Stimulated activated CD4-positive, alpha-beta T cell treated with anti-CD3 and anti-CD28 coated beads, Interleukin-4, amount 100 ng/mL, for 24 hours (primary cell): ENCODE measurements around the gene CCL19.

Source experiments
- DNase-seq: peaks from one replicate; pipeline ENCODE4 v3.0.0-alpha.2; 2020

The CCL19 gene

DNA sequence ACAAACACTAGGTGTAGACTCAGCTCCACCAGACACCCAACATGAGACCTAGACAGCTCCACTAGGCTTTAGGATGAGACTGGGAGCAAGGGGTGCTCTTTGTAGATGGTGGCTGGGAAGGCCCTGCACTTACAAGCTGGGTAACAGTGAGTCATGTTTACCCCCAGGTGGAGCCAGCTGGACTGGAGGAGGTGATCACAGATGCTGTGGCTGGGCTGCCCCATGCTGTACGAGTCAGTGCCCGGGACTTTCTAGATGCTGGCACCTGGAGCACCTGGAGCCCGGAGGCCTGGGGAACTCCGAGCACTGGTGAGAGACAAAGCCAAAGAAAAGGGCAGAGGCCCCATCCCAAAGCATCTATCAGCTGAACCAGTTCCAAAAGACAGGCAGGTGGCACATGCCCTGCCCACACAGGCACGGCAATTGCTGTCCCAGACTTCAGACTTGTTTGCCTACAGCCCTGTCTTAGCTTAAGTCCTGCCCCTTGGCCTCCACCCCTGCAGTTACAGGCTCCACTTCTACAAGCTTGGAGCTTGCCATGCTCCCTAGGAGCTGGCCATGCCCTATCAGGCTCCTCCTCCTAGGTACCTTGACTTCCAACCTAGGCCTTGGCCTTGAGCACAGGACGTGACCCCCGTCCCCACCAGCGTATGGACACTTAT, 31.4 kb downstream of the CCL19 start:
- DNase-seq, result no peak

GRCh38 chr9:34658461-34658860, 32.6 kb downstream of the CCL19 start:
- DNase-seq, result no peak

DNA sequence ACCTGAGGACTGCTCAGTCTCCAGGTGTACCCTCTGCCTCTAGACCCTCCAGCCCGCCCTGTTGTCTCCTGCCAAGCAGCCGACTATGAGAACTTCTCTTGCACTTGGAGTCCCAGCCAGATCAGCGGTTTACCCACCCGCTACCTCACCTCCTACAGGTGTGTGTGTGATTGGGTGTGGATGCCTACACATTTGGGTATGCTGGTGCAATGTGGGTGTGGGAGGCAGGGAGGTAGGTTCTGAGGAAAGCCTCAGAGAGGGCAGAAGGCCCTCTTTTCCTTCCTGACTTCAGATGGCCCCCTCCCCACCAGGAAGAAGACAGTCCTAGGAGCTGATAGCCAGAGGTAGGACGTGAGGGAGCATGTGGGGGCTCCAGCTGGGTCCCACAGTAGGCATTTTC, 34.1 kb downstream of the CCL19 start:
- DNase-seq, result no peak

DNA sequence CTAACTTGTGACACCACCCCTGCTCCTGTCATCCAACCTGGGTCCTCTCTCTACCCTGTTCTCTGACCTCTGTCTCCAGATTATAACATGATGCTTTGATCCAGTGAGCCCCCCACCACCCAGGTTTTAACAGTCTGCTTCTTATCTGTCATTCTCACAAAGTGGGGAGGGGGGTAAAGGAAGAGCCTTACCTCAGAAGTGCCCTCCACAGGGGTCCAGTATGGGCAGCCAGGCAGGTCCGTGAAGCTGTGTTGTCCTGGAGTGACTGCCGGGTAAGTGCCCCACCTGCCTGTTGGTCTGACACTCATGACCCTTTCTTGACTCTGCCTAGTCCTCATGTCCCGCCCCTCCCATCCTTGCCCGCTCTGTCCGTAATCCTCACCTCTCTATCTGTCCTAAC, 35.7 kb downstream of the CCL19 start:
- DNase-seq, result no peak

DNA sequence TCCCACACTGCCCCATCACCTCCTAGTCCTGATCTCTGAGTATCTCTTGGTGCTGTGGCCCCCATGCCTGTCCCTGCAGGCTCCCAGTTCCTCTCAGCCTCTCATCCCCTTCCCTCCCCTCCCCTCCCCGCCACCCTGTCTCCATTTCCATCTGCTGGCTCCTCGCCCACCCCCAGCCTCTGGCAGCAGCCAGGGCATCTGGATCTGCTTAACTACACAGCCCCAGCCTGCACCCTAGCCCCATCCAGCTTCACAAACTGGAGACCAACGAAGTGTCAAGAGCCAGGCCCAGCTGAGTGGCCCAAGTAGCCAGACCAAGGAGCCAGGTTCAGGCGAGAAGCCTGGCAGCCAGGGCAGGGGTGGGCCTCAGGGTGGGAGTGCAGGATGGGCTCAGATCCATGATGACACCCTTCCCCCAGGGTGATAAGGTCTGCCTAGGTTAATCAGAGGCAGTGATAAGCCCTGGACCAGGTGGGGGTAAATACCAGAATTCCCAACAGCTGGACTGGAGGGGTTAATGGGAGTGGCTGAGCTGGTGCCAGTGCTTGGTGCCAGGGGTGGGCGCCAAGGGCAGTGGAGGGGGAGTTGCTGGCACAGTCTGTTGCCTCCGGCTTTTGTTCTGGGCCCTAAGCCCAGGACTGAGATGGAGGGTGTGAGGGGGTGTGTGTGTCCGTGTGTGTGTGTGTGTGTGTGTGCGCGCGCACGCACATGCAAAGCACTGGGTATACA, 36.6 kb downstream of the CCL19 start:
- no peak for DNase-seq

DNA sequence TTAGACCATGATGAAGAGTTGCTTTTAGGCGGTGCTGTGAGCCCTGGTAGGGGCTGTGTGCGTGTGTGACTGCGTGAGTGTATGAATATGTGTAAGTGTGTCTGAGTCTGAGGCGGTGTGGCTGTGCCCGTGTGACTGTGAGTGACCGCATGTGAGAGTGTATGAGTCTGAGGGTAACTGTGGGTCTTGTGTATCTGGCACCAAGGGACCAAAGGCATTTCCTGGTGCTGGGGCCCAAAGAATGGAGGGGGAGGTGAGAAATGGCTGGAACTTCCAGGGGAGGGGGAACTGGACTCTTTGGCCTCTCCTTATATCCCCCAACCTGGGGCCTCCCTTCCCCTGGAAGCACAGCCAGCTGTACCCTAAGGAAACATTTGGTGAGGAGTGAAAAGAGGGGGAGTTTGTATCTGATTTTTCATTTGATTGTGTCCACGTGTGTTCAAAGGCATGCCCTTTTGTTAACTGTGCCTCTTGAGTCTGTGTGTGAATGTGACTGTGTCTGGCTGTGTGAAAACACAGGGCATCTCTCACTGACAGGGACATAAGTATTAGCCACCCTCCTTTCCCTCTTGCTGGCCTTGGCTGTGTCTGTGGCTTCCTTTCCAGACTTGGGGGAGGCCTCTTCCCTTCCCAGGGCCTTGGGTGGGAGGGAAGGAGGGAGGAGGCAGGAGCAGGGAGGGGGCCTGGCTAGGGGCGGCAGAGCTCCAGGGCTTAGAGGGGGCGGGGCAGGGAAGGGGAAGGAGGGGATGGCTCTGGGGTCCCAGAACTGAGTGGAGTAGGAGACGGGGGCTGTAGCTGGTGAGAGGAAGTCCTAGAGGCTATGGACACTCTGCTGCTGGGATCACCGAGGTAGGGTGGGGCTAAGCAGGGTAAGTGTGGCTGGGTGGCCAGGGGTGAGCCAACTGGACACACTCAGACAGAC, 37.7 kb downstream of the CCL19 start:
- no peak for DNase-seq

GRCh38 chr9:34652602-34653000, 38.5 kb downstream of the CCL19 start:
- DNase-seq, result no peak

- DNase-seq, result peak; percentile 65
Measured at GRCh38 chr9:34651876-34652601, 39.0 kb downstream of the CCL19 start, which contains the start of gene IL11RA. IL11RA (plus strand) TSS chr9:34652185; CDS start chr9:34655218, 3,033 bp downstream.

GRCh38 chr9:34651321-34651720, 39.8 kb downstream of the CCL19 start:
- DNase-seq, result no peak

GRCh38 chr9:34650816-34651215, 40.3 kb downstream of the CCL19 start:
- no peak for DNase-seq

DNA sequence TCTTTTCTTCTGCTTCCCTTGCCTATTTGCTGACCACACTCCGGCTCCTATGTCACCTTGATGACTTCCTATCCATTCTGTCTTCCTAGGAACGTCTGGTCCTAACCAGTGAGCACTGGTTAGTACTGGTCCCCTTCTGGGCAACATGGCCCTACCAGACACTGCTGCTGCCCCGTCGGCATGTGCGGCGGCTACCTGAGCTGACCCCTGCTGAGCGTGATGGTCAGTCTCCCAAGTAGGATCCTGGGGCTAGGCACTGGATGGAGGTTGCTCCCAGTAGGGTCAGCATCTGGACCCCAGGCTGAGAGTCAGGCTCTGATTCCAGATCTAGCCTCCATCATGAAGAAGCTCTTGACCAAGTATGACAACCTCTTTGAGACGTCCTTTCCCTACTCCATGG, 42.4 kb downstream of the CCL19 start:
- DNase-seq, result no peak

DNA sequence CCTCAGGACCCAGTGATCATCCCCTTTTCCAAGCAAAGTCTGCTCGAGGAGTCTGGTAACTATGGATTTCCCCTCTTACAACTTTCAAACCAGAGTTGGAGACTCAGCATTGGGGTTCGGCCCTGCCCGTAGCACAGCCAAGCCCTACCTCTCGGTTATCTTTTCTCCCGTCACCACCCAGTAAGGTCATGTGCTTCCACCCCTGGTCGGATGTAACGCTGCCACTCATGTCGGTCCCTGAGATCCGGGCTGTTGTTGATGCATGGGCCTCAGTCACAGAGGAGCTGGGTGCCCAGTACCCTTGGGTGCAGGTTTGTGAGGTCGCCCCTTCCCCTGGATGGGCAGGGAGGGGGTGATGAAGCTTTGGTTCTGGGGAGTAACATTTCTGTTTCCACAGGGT, 43.4 kb downstream of the CCL19 start:
- DNase-seq, result no peak

GRCh38 chr9:34647084-34647403, 44.0 kb downstream of the CCL19 start:
- DNase-seq, result no peak

GRCh38 chr9:34646211-34647083, 44.6 kb downstream of the CCL19 start, which contains the start of gene GALT:
GALT (plus strand) TSS chr9:34646675; CDS start chr9:34646705, 30 bp downstream.
- peak; percentile 98 for DNase-seq

DNA sequence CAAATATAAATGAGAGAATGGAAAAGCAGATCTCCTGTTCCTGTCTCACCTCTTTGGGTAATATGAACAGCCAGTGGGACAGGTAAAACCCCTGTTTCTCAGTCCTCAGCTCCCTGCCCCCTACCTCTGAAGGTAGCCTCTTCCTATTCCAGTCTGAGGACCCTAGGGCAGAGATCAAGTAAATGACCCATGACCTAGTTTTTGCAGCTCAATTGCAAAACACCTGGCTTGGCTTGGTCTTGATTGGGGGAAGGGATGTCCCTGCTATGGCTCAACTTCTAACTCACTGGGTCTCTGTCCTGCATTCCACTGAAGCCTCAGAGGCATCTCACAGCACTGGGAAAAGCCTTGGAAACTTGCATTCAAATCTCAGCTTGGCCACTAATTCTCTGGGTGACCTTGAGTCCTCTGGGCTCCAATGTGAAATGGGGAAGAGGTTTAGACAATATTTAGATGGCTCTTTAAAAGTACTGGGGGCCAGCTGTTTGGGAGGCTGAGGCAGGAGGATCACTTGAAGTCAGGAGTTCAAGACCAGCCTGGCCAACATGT, 46.2 kb downstream of the CCL19 start:
- no peak for DNase-seq

GRCh38 chr9:34642679-34643078, 48.4 kb downstream of the CCL19 start:
- DNase-seq, result no peak
